Liver (tissue), 9 donors: ENCODE results near the gene DAPK3. TPM values are rescaled to one million over a fixed set of nuclear protein-coding genes. Genes with fewer than 3 reads are reported as not detected.

ENCODE experiments used
- DNase-seq: peaks from one replicate; pipeline ENCODE4 v3.0.0-alpha.2; 2017; ENCODE audit warnings: low spot score
- H3K27ac ChIP-seq, 2 donors: one replicate each; pipeline ENCODE4 v1.7.0; 2013; ENCODE audit warnings: inconsistent platforms in 2 of 2, low read length in 2 of 2, control low read depth in 1 of 2, low read depth in 1 of 2, mild to moderate bottlenecking in 1 of 2
- H3K27me3 ChIP-seq, 4 donors: one replicate each; pipeline versions ENCODE4 v1.6.1 to v1.7.0; 2013; ENCODE audit warnings: low read length in 3 of 4, inconsistent platforms in 1 of 4, mild to moderate bottlenecking in 1 of 4, moderate library complexity in 1 of 4; ENCODE audit not compliant: control insufficient read depth in 4 of 4, insufficient read depth in 4 of 4
- H3K36me3 ChIP-seq, 4 donors: one replicate each; pipeline versions ENCODE4 v1.6.1 to v1.7.0; 2013; ENCODE audit warnings: low read length in 3 of 4, mild to moderate bottlenecking in 3 of 4, low read depth in 1 of 4, moderate library complexity in 1 of 4; ENCODE audit not compliant: control insufficient read depth in 4 of 4, insufficient read depth in 3 of 4
- H3K4me1 ChIP-seq, 4 donors: one replicate each; pipeline versions ENCODE4 v1.6.1 to v1.7.0; 2013; ENCODE audit warnings: low read length in 3 of 4, mild to moderate bottlenecking in 3 of 4, moderate library complexity in 1 of 4; ENCODE audit not compliant: control insufficient read depth in 4 of 4, insufficient read depth in 4 of 4
- H3K4me3 ChIP-seq, 3 donors: one replicate each; pipeline versions ENCODE4 v1.6.1 to v1.7.0; 2013; ENCODE audit warnings: low read length in 3 of 3, control low read depth in 1 of 3, low read depth in 1 of 3, mild to moderate bottlenecking in 1 of 3
- H3K9ac ChIP-seq, 2 donors: one replicate each; pipeline ENCODE4 v1.7.0; 2013; ENCODE audit warnings: low read length in 2 of 2, mild to moderate bottlenecking in 2 of 2, moderate library complexity in 2 of 2, control low read depth in 1 of 2, low read depth in 1 of 2
- H3K9me3 ChIP-seq, 4 donors: one replicate each; pipeline versions ENCODE4 v1.6.1 to v1.7.0; 2013; ENCODE audit warnings: low read length in 3 of 4; ENCODE audit not compliant: control insufficient read depth in 4 of 4
- EGR1 ChIP-seq, 2 donors: IDR thresholded peaks; 2 replicates each; pipeline ENCODE4 v1.6.1; 2016 to 2018; ENCODE audit warnings: antibody characterized with exemption in 2 of 2, low read depth in 2 of 2
- FOXA1 ChIP-seq: IDR thresholded peaks from 2 replicates; pipeline ENCODE4 v1.6.1; 2016; ENCODE audit warnings: antibody characterized with exemption
- FOXA2 ChIP-seq: IDR thresholded peaks from 2 replicates; pipeline ENCODE4 v1.6.1; 2016; ENCODE audit warnings: antibody characterized with exemption
- GABPA ChIP-seq, 2 donors: IDR thresholded peaks in 1 of 2; conservative IDR thresholded peaks in 1 of 2; 2 replicates each; pipeline ENCODE4 v1.6.1; 2016; ENCODE audit warnings: antibody characterized with exemption in 2 of 2, mild to moderate bottlenecking in 1 of 2, moderate library complexity in 1 of 2
- HNF4A ChIP-seq, 2 donors: conservative IDR thresholded peaks; 2 replicates each; pipeline ENCODE4 v1.6.1; 2016; ENCODE audit warnings: antibody characterized with exemption in 2 of 2, mild to moderate bottlenecking in 2 of 2
- HNF4G ChIP-seq: IDR thresholded peaks from 2 replicates; pipeline ENCODE4 v1.6.1; 2016; ENCODE audit warnings: antibody characterized with exemption
- JUND ChIP-seq, 2 donors: IDR thresholded peaks; 2 replicates each; pipeline ENCODE4 v1.6.1; 2016; ENCODE audit warnings: antibody characterized with exemption in 2 of 2
- NR2F2 ChIP-seq: IDR thresholded peaks from 2 replicates; pipeline ENCODE4 v1.6.1; 2016; ENCODE audit warnings: antibody characterized with exemption
- RAD21 ChIP-seq, 2 donors: IDR thresholded peaks; 2 replicates each; pipeline ENCODE4 v1.6.1; 2016; ENCODE audit warnings: antibody characterized with exemption in 2 of 2, mild to moderate bottlenecking in 2 of 2
- RXRA ChIP-seq, 2 donors: IDR thresholded peaks; 2 replicates each; pipeline ENCODE4 v1.6.1; 2017 to 2018; ENCODE audit warnings: antibody characterized with exemption in 2 of 2, mild to moderate bottlenecking in 1 of 2
- SP1 ChIP-seq: IDR thresholded peaks from 2 replicates; pipeline ENCODE4 v1.6.1; 2018; ENCODE audit warnings: antibody characterized with exemption, mild to moderate bottlenecking
- TAF1 ChIP-seq: conservative IDR thresholded peaks from 2 replicates; pipeline ENCODE4 v1.6.1; 2016; ENCODE audit warnings: antibody characterized with exemption, mild to moderate bottlenecking
- YY1 ChIP-seq: IDR thresholded peaks from 2 replicates; pipeline ENCODE4 v1.6.1; 2016; ENCODE audit warnings: antibody characterized with exemption, mild to moderate bottlenecking
- WGBS: extraction: QIAGEN DNeasy Blood & Tissue Kit; methylation state at CpG from one replicate; pipeline ENCODE4 v1.1.7; 2013; 5-methylcytosine and 5-hydroxymethylcytosine counted together
- polyA plus RNA-seq, 2 donors: library from polyadenylated mRNA; stranded (reverse) in 1 of 2; unstranded in 1 of 2; fragments of 200-250 nt in 1 of 2; fragments of >200 nt in 1 of 2; fragmentation: Nextera tagmentation in 1 of 2; extraction: Ambion mirVana in 1 of 2; gene quantifications; one replicate each; pipeline versions ENCODE4 v1.2.1 to v1.2.3, GENCODE V29; 2013 to 2015
- total RNA-seq, 2 donors: library from RNA; depleted of rRNA; stranded (reverse); fragments of >200 nt; gene quantifications; one replicate each; pipeline ENCODE4 v1.2.3, GENCODE V29; 2014
- TF ChIP-seq, protein P1 (sequence below): IDR thresholded peaks from 2 replicates; pipeline ENCODE4 v1.6.1; 2016; ENCODE audit warnings: antibody characterized with exemption
- TF ChIP-seq, protein P2 (sequence below): IDR thresholded peaks from 2 replicates; pipeline ENCODE4 v1.6.1; 2016; ENCODE audit warnings: antibody characterized with exemption
- TF ChIP-seq, protein P3 (sequence below): fragments of 150-350 bp; IDR thresholded peaks from 2 replicates; pipeline ENCODE4 v1.5.1; 2017; ENCODE audit warnings: improper control_type of control experiment, low read depth, low read length; ENCODE audit not compliant: missing input control
- TF ChIP-seq, protein P4 (sequence below): IDR thresholded peaks from 2 replicates; pipeline ENCODE4 v1.6.1; 2016; ENCODE audit warnings: antibody characterized with exemption
- TF ChIP-seq, protein P5 (sequence below): IDR thresholded peaks from 2 replicates; pipeline ENCODE4 v1.6.1; 2016; ENCODE audit warnings: antibody characterized with exemption, mild to moderate bottlenecking
- donor health status: healthy.
- donor health status: healthy.
- donor health status: healthy.
- donor health status: healthy.
- donor health status: healthy.

Gene DAPK3
- total and polyA plus RNA-seq, 4 donors: 3.0 to 29.5 (median 23.8) TPM

DNA sequence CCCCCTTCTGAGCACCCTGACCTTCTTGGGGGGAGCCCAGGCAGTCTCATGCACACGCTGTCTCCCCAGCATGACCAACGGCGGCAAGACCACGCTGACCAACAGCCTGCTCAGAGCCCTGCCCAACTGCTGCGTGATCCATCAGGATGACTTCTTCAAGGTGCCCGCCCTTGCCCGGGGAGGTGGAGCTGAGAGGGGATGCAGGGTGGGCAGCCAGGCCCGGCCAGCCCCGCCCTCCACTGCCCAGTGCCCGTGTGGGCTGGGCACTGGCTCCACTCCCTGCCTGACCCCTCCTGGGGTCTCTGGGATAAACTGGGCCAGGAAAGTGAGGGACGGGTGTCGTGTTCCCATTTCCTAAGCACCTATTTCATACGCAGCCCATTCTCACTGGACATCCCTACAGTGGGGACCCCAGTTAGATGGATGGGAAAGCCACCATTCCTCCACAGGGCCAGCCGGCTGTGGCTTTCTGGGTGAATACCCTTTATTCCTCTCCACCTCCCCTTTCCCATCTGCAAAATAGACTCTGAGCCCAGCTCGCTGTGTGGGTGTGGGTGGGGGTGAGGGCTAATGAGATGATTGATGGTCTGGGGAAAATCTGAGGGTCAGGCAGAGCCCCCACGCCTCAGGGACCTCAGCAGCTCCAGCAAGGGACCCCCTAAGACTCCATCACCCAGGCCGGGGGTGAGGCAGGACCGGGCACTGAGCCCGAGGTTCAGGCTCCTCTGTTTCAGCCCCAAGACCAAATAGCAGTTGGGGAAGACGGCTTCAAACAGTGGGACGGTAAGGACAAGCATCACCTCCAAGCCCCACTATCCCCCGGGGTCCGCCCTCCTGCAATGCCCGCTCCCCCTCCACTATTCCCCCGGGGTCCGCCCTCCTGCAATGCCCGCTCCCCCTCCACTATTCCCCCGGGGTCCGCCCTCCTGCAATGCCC, 34.1 kb downstream of the DAPK3 start:
- no peaks in the 10 kb centered on the region for H3K4me1 ChIP-seq
- no peak for DNase-seq
- H3K9ac ChIP-seq: no peak overlapping the region
- TF ChIP-seq, protein P1, sequence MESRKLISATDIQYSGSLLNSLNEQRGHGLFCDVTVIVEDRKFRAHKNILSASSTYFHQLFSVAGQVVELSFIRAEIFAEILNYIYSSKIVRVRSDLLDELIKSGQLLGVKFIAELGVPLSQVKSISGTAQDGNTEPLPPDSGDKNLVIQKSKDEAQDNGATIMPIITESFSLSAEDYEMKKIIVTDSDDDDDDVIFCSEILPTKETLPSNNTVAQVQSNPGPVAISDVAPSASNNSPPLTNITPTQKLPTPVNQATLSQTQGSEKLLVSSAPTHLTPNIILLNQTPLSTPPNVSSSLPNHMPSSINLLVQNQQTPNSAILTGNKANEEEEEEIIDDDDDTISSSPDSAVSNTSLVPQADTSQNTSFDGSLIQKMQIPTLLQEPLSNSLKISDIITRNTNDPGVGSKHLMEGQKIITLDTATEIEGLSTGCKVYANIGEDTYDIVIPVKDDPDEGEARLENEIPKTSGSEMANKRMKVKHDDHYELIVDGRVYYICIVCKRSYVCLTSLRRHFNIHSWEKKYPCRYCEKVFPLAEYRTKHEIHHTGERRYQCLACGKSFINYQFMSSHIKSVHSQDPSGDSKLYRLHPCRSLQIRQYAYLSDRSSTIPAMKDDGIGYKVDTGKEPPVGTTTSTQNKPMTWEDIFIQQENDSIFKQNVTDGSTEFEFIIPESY: no peak
- TF ChIP-seq NR2F2: no peak
- no peak for TF ChIP-seq RXRA (IDR thresholded peaks at IDR 0.05)
- no peak for TF ChIP-seq GABPA (IDR thresholded peaks at IDR 0.05 in 1 of 2, conservative IDR thresholded peaks at IDR 0.05 in 1 of 2)
- no peak for TF ChIP-seq RAD21 (IDR thresholded peaks at IDR 0.05)
- TF ChIP-seq JUND (IDR thresholded peaks at IDR 0.05): no peak
- TF ChIP-seq FOXA2: no peak
- TF ChIP-seq EGR1 (IDR thresholded peaks at IDR 0.05; ENCODE audit: low read depth in 2 of 2): no peak
- TF ChIP-seq, protein P2, sequence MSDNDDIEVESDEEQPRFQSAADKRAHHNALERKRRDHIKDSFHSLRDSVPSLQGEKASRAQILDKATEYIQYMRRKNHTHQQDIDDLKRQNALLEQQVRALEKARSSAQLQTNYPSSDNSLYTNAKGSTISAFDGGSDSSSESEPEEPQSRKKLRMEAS: no peak
- no peak for TF ChIP-seq TAF1
- TF ChIP-seq YY1: no peak
- TF ChIP-seq HNF4A (conservative IDR thresholded peaks at IDR 0.05): no peak
- TF ChIP-seq HNF4G: no peak
- no peak for TF ChIP-seq FOXA1
- TF ChIP-seq, protein P3, sequence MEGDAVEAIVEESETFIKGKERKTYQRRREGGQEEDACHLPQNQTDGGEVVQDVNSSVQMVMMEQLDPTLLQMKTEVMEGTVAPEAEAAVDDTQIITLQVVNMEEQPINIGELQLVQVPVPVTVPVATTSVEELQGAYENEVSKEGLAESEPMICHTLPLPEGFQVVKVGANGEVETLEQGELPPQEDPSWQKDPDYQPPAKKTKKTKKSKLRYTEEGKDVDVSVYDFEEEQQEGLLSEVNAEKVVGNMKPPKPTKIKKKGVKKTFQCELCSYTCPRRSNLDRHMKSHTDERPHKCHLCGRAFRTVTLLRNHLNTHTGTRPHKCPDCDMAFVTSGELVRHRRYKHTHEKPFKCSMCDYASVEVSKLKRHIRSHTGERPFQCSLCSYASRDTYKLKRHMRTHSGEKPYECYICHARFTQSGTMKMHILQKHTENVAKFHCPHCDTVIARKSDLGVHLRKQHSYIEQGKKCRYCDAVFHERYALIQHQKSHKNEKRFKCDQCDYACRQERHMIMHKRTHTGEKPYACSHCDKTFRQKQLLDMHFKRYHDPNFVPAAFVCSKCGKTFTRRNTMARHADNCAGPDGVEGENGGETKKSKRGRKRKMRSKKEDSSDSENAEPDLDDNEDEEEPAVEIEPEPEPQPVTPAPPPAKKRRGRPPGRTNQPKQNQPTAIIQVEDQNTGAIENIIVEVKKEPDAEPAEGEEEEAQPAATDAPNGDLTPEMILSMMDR: no peak
- no peak overlapping the region for H3K4me3 ChIP-seq
- no peak overlapping the region for H3K27ac ChIP-seq
- no peaks in the 10 kb centered on the region for H3K36me3 ChIP-seq
- no peaks in the 10 kb centered on the region for H3K27me3 ChIP-seq
- WGBS: 78% methylated on average over 26 of the region's 29 CpGs
- no peaks in the 10 kb centered on the region for H3K9me3 ChIP-seq

DNA sequence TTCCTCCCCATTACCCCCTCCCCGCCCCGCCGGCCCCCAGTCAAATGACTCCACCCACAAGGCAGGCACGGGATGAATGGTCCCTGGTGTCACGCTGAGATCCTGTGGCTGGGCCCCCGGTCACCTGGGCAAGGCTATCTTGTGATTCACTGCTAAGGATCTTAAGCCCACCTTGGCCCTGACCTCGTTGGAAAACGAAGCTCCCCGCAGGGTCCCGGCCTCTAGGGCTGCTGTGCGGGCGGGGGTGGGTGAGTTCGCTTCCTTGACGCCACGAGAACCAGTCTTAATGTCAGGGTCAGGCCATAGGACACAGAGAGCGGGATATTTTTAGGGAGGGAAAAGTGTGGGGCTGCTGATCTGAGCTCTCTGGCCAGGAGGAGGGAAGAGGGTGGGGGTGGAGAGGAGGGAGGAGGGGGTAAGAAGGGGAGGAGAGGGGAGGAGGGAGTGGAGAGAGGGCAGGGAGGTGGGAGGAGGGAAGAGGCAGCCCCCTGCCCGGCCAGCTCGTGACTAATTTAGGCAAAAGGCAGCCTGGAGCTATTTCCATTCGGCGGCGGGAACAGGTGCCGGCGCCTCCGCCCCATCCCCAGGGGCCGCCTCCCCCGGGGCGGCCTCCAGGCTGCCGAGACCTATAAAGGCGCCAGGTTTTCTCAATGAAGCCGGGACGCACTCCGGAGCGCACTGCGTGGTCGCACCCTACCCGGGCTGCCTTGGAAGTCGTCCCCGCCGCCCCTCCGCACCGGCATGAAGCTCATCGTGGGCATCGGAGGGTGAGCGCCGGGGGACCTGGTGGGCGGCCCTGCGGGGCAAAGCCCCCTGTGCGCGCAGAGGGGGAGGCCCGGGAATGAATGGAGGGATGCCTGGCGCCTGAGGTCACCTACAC, 37.7 kb downstream of the DAPK3 start, which contains the start of gene NMRK2:
TSS of gene NMRK2 (plus strand) at position 139 of the 880 bp plus-strand sequence. CDS start at position 742, 603 bp downstream.
- Histone ChIP-seq H3K9ac (no peak within 1 kb of the TSS), H3K4me1 (peaks cover 0 to 3% (median 0%) of the 10 kb centered on the region in 4 donors), H3K27ac (no peak within 1 kb of the TSS), H3K4me3 (no peak within 1 kb of the TSS), H3K36me3 (no peaks in the 10 kb centered on the region), H3K9me3 (no peaks in the 10 kb centered on the region), H3K27me3 (no peaks in the 10 kb centered on the region)
- TF ChIP-seq, protein P4, sequence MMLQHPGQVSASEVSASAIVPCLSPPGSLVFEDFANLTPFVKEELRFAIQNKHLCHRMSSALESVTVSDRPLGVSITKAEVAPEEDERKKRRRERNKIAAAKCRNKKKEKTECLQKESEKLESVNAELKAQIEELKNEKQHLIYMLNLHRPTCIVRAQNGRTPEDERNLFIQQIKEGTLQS: no peak
- TF ChIP-seq EGR1 (IDR thresholded peaks at IDR 0.05; ENCODE audit: low read depth in 2 of 2) (no peak), HNF4A (conservative IDR thresholded peaks at IDR 0.05) (no peak), SP1 (no peak), HNF4G (no peak), FOXA1 (no peak), RXRA (IDR thresholded peaks at IDR 0.05) (no peak), FOXA2 (no peak)
- TF ChIP-seq, protein P5, sequence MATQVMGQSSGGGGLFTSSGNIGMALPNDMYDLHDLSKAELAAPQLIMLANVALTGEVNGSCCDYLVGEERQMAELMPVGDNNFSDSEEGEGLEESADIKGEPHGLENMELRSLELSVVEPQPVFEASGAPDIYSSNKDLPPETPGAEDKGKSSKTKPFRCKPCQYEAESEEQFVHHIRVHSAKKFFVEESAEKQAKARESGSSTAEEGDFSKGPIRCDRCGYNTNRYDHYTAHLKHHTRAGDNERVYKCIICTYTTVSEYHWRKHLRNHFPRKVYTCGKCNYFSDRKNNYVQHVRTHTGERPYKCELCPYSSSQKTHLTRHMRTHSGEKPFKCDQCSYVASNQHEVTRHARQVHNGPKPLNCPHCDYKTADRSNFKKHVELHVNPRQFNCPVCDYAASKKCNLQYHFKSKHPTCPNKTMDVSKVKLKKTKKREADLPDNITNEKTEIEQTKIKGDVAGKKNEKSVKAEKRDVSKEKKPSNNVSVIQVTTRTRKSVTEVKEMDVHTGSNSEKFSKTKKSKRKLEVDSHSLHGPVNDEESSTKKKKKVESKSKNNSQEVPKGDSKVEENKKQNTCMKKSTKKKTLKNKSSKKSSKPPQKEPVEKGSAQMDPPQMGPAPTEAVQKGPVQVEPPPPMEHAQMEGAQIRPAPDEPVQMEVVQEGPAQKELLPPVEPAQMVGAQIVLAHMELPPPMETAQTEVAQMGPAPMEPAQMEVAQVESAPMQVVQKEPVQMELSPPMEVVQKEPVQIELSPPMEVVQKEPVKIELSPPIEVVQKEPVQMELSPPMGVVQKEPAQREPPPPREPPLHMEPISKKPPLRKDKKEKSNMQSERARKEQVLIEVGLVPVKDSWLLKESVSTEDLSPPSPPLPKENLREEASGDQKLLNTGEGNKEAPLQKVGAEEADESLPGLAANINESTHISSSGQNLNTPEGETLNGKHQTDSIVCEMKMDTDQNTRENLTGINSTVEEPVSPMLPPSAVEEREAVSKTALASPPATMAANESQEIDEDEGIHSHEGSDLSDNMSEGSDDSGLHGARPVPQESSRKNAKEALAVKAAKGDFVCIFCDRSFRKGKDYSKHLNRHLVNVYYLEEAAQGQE: no peak
- DNase-seq: no peak
- WGBS: 6% methylated on average over 51 of the region's 51 CpGs
